Measurements from ENCODE around the gene SBF1. TPM values are rescaled to one million over a fixed set of nuclear protein-coding genes. Genes with fewer than 3 reads are reported as not detected.
A peak's percentile ranks its signal among the peaks of the same experiment; 100 is the strongest.

The SBF1 gene
- total RNA-seq, 1 donor from 2014 or later, result 63.5 TPM

- intact Hi-C loops (cut with DNase I), result loop anchor here (10.0 kb wide), 1 partner anchor 263 kb away; the partner anchor contains the start of gene TUBGCP6
- DNase-seq (ENCODE audit: low spot score), result peak; percentile 97
Measured at GRCh38 chr22:50507421-50507990, 32.7 kb upstream of the SBF1 start, which contains the start of gene LMF2. Gene LMF2, minus strand, starts transcription at chr22:50507702. Its CDS starts 27 bp downstream, at chr22:50507675.

GRCh38 chr22:50506611-50507420, 32.0 kb upstream of the SBF1 start:
- DNase-seq (ENCODE audit: low spot score), result no peak
- intact Hi-C loops (cut with DNase I), result loop anchor here (10.0 kb wide), 1 partner anchor 262 kb away; the partner anchor contains the start of gene TUBGCP6

- intact Hi-C loops (cut with DNase I), result loop anchor here (10.0 kb wide), 1 partner anchor 261 kb away; the partner anchor contains the start of gene TUBGCP6
- DNase-seq (ENCODE audit: low spot score), result no peak
Measured at GRCh38 chr22:50505776-50506610, 31.2 kb upstream of the SBF1 start.

GRCh38 chr22:50505276-50505775, 30.5 kb upstream of the SBF1 start:
- intact Hi-C loops (cut with DNase I), result loop anchor here (10.0 kb wide), 1 partner anchor 261 kb away; the partner anchor contains the start of gene TUBGCP6
- DNase-seq (ENCODE audit: low spot score), result no peak

- no peak for DNase-seq (ENCODE audit: low spot score)
- intact Hi-C loops (cut with DNase I), result loop anchor here (10.0 kb wide), 1 partner anchor 260 kb away; the partner anchor contains the start of gene TUBGCP6
Measured at GRCh38 chr22:50504369-50505211, 29.8 kb upstream of the SBF1 start.

- intact Hi-C loops (cut with DNase I), result loop anchor here (10.0 kb wide), 1 partner anchor 259 kb away; the partner anchor contains the start of gene TUBGCP6
- DNase-seq (ENCODE audit: low spot score), result no peak
Measured at GRCh38 chr22:50503475-50504145, 28.8 kb upstream of the SBF1 start.

GRCh38 chr22:50502628-50503474, 28.0 kb upstream of the SBF1 start:
- intact Hi-C loops (cut with DNase I), result loop anchor here (10.0 kb wide), 1 partner anchor 258 kb away; the partner anchor contains the start of gene TUBGCP6
- no peak for DNase-seq (ENCODE audit: low spot score)

GRCh38 chr22:50502096-50502495, 27.3 kb upstream of the SBF1 start:
- intact Hi-C loops (cut with DNase I), result loop anchor here (10.0 kb wide), 1 partner anchor 257 kb away; the partner anchor contains the start of gene TUBGCP6
- DNase-seq (ENCODE audit: low spot score), result no peak

- intact Hi-C loops (cut with DNase I), result loop anchor here (10.0 kb wide), 1 partner anchor 256 kb away; the partner anchor contains the start of gene TUBGCP6
- DNase-seq (ENCODE audit: low spot score), result no peak
Measured at GRCh38 chr22:50500452-50500851, 25.6 kb upstream of the SBF1 start.

GRCh38 chr22:50498322-50498890, 23.6 kb upstream of the SBF1 start:
- no peak for DNase-seq (ENCODE audit: low spot score)
- intact Hi-C loops (cut with DNase I), result no loop called here

- intact Hi-C loops (cut with DNase I), result no loop called here
- DNase-seq (ENCODE audit: low spot score), result no peak
Measured at GRCh38 chr22:50497093-50497492, 22.3 kb upstream of the SBF1 start.

- intact Hi-C loops (cut with DNase I), result no loop called here
- no peak for DNase-seq (ENCODE audit: low spot score)
Measured at GRCh38 chr22:50490531-50491308, 15.9 kb upstream of the SBF1 start.

GRCh38 chr22:50489363-50490243, 14.8 kb upstream of the SBF1 start:
- intact Hi-C loops (cut with DNase I), result no loop called here
- no peak for DNase-seq (ENCODE audit: low spot score)

- DNase-seq (ENCODE audit: low spot score), result no peak
- intact Hi-C loops (cut with DNase I), result no loop called here
Measured at GRCh38 chr22:50488886-50489285, 14.1 kb upstream of the SBF1 start.
